HG03520 (cell line): Measurements from ENCODE around the gene HLCS.

Experiments used
- ATAC-seq: cut with Tn5 transposase; IDR thresholded peaks from one replicate; pipeline ENCODE4 v1.9.1; 2021; ENCODE audit warnings: mild to moderate bottlenecking, moderate library complexity; ENCODE audit not compliant: unreplicated experiment

Gene HLCS

DNA sequence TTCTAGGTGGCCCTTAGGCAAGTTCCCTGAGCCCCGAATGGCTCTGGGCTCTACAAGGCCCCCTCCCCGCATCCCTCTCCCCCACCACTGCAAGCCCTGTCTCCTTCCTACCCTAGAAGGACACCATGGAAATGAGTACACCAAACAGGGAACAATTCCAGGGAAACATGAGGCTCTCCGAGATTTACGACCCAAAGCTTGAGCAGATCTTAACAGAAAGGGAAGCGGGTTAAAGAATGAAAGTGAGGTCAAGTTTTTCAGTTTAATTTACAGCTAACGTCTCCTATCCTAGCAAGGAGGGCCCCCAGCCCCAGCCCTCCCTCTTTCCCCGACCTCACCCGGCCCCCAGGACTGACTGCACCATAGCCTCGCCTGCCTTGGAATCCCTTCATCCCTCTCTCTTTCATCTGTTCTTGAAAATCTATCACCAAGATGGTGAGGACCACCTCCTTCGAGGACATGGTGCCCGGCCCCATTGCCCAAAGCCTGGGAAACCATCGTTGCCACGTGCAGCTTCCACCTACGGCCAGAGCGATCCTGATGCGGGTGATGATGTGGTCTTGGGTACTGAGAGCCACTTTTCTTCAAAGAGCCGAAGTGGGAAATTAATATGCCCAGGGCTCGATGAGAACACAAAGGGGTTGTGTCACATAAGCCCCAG lies 237.0 kb downstream of the HLCS start:
- no peak for ATAC-seq

DNA sequence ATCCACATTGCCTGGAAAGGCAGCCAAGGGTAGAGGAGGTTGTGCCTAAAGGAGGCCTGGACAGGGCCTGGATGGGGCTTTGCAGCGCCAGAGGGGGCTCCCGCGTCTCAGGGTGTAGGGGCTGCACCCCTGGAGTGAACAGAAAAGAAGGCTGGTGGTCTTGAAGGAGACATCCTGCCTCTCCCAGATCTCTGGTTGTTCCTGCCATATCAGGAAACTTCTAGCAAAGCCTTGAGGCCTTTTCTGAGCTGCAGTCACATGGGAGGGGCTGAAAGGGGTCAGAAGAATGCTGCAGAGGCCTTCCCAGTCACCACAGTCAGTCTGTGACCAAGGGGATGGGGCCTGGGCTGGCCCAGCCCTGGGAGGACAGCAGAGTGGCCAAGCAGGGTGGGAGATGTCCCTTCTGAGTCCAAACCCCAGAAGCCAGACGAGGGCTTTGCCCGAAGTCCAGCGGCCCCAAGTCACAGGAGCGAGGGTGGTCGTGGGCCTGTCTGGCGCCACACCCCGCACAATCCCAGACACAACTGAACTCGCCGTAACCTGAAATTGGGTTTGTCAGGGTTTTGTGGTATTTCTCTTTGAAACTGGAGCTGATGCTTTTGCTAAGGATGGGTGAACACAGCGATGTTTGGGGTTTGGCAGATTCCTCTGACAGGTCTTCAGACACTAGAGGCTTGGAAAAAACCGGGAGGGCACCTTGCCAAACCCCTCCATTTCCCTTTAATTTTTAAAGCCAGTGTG lies 237.9 kb downstream of the HLCS start:
- ATAC-seq: no peak

DNA sequence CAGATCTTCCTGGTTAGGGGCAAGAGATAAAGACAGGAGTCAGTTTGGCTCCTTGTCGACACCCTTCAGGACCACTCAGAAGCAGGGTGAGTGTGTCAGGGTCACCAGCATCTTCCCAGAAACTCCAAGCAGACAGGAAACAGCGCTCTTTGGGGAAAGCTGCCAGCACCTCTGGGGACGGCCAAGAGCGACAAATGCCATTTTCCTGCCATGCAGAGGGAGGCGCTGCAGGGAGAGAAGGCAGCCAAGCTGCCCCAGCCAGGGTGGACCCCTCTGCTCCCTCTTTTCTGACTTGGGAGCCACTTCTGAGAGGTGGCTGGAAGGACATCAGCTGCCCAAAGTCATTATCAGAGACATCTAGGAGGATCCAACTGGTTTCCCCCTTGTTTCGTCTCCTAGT lies 238.6 kb downstream of the HLCS start:
- no peak for ATAC-seq

DNA sequence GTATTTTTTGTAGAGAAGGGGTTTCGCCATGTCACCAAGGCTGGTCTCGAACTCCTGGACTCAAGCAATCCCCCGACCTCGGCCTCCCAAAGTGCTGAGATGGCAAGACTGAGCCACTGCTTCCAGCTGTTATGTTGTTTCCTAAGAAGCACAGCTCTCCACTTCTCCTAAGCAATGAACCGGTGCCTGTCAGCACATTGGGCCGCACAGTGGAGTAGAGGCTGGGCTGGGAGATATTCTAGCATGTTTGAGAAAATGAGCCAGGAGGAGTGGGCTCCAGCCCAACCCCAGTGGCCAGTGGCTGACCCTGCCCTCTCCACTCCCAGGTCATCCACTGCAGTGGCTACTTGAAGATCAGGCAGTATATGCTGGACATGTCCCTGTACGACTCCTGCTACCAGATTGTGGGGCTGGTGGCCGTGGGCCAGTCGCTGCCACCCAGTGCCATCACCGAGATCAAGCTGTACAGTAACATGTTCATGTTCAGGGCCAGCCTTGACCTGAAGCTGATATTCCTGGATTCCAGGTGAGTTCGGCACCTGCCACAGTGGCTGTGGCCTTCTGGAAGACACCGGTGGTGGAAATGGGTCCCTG lies 240.6 kb downstream of the HLCS start:
- ATAC-seq: no peak

DNA sequence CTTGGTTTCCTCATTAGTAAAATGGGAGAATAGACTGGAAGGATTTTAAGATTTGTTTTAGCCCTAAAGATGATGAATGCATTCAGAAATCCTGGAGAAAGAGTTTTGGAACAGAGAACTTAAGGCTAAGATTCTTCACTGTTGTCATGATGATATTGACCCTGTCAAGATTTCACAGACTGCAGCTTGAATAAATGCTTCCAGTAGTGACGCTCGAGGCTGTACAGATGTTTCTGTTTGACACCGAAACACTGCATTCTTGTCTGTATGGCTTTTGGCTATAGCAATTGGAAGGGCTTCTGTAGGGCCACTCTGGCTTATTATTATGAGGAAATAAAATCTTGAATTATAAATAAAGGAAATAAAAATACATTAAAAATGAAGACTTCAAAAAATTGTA lies 241.8 kb downstream of the HLCS start:
- ATAC-seq: no peak

DNA sequence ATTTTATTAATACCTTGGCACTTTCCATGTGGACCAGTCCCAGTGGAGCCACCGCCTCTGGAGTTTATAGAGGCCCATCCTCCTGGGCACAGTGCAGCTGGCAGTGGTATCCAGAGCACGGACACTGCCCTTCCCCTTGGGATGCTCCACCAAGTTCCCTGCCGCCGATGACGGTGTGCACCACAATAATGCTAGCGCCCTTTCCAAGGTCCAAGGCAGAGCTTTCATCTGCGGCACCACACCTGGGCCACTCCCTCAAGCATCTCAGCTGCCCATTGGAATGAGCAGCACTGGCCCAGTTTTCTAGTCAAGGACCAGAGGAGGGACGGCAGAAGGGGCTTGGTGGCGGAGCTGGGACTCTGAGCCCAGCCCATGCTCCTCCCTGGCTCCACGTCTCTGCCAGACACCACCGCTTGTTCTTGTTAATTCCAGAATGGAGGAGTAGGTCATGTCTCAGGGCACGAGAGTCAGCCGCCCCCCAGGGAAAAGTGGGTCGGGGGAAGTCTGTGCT lies 243.0 kb downstream of the HLCS start:
- no peak for ATAC-seq

DNA sequence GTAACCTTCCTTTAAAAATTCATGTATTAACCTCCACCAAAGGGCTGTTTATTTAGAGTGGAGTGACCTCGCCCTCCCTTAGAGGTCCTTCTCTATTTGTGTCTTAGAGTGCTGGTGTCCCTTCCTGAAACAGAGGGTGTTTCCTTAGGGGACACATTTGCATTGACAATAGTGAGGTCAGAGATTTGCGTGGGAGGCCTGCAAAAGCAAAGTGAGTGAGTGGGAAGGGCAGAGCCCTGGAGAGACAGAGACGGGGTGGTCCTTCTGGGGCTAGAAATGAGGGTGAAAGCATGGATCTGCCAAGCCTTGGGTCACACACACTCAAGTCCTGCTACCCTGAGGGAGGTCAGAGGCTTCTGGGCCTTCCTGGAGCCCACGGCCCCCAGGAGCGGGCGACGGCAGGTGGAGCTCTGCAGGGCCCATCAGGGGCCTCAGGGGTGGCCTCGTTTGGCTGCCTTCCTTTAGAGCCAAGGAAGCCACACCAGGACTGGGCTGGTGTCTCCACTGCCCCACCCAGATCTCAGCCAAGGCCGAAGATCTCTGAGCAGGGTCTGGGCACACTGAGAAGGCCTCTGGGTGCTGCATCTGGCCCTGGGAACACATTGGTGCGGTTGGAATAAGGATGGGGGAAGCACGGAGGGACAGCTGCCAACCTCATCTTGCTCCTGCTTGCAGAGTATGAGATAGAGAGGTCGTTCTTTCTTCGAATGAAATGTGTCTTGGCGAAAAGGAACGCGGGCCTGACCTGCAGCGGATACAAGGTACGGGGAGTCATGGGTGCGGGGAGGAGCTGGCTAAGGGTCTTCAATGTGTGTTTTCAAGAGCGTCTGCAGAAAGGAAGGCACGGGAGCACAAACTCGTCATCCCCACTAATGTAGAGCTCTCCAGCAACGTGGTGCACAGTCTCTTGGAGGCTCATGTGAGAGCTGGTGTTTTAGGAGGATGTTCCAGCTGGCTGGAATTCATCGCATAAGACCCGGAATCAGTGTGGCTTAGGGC lies 243.8 kb downstream of the HLCS start:
- ATAC-seq: no peak

DNA sequence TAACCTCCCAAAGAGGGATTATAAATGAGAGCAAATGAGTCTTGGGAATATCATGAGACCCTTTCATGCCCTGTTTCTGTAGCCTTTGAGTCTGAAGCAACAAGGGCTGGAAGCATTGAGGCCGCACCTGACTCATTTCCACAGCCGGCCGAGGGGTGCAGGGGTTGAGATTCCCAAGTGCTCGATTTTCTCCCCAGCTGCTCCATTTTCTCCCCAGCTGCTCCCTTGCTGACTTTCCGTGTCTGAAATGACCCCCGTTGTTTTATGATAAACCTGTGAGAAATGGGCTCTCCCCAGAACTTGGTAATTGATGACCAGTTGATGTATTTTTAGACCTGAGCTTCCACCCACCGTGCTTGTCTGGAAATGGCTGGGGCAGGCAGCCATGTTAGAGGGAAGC lies 244.7 kb downstream of the HLCS start:
- ATAC-seq: no peak

DNA sequence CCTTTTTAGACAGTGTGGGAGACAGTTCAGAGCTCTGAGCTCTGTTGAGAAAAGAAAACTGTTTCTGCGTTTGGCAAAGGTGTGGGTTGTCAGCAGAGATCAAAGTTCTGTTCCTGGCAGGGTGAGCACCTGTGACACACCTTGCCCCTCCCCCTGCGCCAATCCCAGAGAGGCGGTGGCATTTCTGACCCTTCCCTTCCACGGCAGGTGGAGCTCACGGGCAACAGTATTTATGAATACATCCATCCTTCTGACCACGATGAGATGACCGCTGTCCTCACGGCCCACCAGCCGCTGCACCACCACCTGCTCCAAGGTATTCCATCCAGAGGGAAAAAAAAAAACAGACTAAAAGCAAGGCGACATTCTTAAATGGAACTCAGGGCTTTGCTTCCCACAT lies 246.9 kb downstream of the HLCS start:
- no peak for ATAC-seq

DNA sequence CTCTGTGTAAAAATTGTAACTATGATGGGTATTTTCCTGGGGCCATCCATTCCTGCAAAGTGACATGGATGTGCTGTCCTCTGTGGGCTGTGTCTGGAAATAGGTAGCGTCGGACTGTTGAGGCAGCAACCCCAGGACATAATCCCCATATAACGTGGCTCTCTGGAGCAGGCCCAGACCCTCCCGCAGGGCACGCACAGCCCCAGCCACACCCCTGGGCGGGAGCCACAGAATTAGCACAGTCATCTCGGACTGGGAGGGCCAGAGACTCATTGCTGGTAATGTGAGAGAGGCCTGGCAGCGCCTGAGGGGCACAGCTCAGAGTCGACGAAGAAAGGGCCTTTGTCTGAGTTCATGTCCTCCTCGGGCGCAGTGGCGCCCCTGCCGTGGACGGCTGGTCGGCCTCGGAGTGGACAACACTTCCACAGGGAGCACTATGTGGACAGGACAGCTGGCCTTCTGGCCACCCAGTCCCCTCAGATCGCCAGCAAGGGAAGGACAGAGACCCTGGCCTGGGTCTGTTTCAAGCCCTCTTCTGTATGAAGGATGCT lies 247.4 kb downstream of the HLCS start:
- no peak for ATAC-seq

DNA sequence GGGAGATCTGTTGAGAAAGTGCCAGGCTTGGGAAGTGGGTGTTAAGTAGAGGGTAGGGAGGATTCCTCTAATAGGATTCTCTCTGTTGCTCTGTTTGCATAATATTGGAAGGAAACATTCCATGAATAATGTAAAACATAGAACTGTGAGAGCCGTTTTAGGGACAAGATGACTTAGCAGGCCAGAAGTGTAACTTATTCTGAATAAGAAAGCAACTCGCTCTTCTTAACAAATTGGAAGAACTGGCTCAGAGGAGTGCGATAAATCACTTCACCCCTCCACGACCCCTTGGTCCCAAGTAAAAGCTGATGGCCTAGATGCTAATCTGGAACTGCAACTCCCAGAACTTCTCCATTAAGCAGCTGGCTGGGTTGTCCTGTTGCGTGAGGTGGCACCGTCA lies 248.5 kb downstream of the HLCS start:
- ATAC-seq: no peak

DNA sequence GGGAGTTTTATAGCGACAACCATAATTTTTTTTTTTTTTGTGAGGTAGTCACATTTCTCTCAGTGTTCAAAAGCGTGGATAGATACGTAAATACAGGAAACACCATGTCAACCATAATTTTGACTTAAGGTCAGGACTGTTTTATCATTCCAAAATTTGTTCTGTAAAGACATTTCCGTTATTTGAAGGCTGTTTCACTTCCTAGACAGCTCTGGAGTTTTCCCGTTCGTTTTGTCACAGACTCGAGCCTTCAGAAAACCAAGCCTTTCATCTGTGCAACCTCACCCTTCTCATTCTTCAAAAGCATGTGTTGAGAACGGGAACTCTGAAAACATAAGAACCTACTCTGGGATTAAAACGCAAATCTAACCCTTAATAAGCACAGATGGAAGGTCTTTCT lies 249.6 kb downstream of the HLCS start:
- no peak for ATAC-seq

DNA sequence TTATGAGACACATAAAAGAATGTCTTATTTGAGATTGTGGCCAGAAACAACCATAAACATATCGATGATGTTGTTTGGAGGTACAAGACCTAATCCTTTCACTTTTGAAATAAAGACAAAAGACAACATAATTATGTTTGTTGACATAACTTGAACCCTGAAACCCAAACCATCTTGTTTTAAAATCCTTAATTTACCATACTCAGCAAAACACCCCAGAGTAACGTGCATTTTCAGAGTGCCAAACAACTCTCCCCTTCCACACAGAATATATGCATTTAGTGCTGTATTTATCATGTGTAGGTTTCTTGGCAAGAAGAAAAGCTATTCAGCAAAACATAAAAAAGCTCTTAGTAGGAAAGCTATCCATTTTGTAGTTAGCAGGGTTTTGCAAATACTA lies 250.1 kb downstream of the HLCS start:
- ATAC-seq: no peak

DNA sequence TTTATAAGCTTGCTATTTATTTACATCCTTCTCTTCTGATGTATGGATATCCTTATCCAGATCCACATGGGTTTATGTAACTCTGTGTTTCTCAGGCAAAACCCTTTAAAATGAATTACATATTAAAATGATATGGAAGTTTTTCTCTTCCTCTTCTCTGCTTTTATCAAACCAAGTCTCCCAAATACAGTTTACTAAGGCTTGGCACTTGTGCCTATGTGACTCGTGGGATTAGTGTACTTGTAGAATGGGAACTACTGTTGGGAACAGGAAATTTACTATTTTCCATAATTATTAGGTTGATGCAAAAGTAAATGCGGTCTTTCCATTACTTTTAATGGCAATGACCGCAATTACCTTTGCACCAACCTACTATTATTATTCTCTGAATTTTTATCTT lies 252.7 kb downstream of the HLCS start:
- no peak for ATAC-seq

DNA sequence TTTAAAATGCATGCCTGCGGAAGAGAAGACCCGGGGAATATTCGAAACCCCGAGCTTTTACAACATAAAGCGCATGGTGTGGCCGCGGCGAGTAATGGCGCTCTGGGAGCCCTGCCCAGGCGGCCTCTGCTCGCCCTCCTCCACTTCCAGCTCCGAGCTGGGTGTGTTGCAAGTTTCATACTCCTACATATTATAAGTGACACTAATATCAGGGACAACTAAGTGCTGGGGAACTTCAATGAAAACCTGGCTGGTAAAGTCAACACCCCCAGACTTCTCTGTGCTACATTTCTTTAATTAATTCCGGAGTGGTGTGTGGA lies 255.8 kb downstream of the HLCS start:
- ATAC-seq: no peak

DNA sequence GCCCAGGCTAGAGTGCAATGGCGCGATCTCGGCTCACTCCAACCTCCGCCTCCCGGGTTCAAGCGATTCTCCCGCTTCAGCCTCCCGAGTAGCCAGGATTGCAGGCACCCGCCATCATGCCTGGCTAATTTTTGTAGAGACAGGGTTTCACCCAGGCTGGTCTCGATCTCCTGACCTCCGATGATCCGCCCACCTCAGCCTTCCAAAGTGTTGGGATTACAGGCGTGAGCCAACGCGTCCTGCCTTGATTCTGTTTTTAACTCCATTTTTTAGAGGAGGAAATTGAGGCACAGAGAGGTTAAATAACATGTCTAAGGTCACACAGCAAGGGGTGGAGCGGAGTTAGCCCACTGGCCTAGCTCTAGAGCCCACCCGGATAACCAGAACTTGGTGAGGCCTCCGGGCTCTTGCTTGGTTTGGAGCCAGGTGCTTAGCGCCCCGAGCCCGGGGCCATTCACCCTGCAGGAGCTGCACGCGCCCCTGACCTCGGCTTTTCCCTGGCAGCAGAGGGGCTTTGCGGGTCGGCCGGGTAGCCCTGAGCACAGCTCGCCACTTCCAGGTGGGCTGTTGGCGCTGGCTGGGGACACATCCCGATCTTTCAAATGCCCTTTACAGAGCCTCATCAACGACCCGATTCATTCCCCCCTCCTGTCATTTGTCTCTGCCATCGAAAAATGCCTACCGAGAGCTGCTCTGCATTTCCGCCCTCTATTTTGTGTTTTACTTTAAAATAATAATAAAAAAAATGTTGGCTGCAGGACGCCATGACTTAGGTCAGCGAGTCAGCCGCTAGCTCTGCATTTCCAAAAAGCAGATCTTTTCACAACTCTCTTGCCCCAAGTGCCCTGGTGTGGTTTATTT lies 256.4 kb downstream of the HLCS start:
- ATAC-seq: no peak

DNA sequence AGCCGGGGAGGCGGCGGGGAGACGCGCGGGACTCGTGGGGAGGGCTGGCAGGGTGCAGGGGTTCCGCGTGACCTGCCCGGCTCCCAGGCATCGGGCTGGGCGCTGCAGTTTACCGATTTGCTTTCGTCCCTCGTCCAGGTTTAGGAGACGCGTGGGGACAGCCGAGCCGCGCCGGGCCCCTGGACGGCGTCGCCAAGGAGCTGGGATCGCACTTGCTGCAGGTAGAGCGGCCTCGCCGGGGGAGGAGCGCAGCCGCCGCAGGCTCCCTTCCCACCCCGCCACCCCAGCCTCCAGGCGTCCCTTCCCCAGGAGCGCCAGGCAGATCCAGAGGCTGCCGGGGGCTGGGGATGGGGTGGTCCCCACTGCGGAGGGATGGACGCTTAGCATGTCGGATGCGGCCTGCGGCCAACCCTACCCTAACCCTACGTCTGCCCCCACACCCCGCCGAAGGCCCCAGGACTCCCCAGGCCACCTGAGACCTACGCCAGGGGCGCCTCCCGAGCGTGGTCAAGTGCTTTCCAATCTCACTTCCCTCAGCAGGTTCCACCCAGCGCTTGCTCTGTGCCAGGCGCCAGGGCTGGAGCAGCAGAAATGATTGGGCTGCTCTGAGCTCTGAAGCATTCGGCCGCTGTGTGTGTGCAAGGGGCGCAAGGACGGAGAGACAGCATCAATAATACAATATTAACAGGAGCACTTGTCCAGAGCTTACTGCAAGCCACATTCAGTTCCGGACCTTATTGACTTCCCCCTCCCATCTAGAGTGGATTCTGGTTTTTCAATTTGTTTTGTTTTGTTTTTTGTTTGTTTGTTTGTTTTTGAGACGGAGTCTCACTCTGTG lies 257.2 kb downstream of the HLCS start:
- no peak for ATAC-seq

DNA sequence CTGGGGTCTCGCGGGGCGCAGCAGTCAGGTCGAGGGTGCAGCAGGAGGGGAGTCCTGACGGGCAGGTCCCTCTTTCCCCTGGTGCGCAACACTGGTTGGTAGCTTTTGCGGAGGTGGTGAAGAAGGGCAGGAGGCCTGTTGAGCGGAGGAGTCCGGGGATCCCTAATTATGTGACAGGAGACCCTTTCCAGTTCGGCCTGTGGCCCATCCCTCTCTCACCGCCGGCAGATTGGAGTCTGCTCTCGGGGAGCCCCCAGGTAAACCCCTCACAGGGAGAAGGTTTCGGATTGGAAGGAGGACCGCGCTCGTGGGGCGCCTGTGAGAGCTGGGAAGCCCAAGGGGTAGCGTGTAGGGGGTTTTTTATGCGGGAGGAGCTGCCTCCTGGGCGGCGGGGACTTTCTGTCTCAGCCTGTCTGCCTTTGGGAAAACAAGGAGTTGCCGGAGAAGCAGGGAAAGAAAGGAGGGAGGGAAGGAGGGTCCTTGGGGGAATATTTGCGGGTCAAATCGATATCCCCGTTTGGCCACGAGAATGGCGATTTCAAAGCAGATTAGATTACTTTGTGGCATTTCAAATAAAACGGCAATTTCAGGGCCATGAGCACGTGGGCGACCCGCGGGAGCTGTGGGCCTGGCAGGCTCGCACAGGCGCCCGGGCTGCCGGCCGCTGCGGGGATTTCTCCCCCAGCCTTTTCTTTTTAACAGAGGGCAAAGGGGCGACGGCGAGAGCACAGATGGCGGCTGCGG lies 258.0 kb downstream of the HLCS start:
- no peak for ATAC-seq
